Endothelial cell (in vitro differentiated cells): ENCODE results near the gene CPA3. TPM values are rescaled to one million over a fixed set of nuclear protein-coding genes. Genes with fewer than 3 reads are reported as not detected.

Experiments
- DNase-seq: peaks from one replicate; pipeline ENCODE4 v3.0.0; 2021; ENCODE audit warnings: low spot score
- H3K27ac Mint-ChIP-seq: one replicate; pipeline ENCODE4 v1.8.0; 2021; ENCODE audit warnings: mixed read lengths, inconsistent platforms; ENCODE audit not compliant: unreplicated experiment
- H3K27me3 Mint-ChIP-seq: one replicate; pipeline ENCODE4 v1.8.0; 2021; ENCODE audit warnings: mild to moderate bottlenecking, moderate library complexity, mixed read lengths, inconsistent platforms; ENCODE audit not compliant: unreplicated experiment
- H3K36me3 Mint-ChIP-seq: one replicate; pipeline ENCODE4 v1.8.0; 2021; ENCODE audit warnings: mild to moderate bottlenecking, low read depth, mixed read lengths, inconsistent platforms; ENCODE audit not compliant: unreplicated experiment
- H3K4me1 Mint-ChIP-seq: one replicate; pipeline ENCODE4 v1.8.0; 2021; ENCODE audit warnings: mild to moderate bottlenecking, mixed read lengths, inconsistent platforms; ENCODE audit not compliant: unreplicated experiment
- H3K4me3 Mint-ChIP-seq: one replicate; pipeline ENCODE4 v1.8.0; 2021; ENCODE audit warnings: mild to moderate bottlenecking, mixed read lengths, inconsistent platforms; ENCODE audit not compliant: unreplicated experiment
- H3K9me3 Mint-ChIP-seq: one replicate; pipeline ENCODE4 v1.8.0; 2021; ENCODE audit warnings: mixed read lengths, inconsistent platforms; ENCODE audit not compliant: unreplicated experiment
- total RNA-seq: library from RNA; stranded (reverse); fragmentation: NEBNext Ultra II Directional; extraction: Animal tissue kit (Norgen Biotek cat#: 25700); gene quantifications from one replicate; pipeline ENCODE4 v1.2.1, GENCODE V29; 2021; ENCODE audit not compliant: unreplicated experiment
- TF ChIP-seq, protein P1 (sequence below): fragments of 200-600 bp; sonication (generic); IDR thresholded peaks from one replicate; pipeline ENCODE4 v1.5.0; 2021; ENCODE audit warnings: antibody characterized with exemption; ENCODE audit not compliant: unreplicated experiment

CPA3 gene
- total RNA-seq, 1 donor from 2014 or later, result not detected

DNA sequence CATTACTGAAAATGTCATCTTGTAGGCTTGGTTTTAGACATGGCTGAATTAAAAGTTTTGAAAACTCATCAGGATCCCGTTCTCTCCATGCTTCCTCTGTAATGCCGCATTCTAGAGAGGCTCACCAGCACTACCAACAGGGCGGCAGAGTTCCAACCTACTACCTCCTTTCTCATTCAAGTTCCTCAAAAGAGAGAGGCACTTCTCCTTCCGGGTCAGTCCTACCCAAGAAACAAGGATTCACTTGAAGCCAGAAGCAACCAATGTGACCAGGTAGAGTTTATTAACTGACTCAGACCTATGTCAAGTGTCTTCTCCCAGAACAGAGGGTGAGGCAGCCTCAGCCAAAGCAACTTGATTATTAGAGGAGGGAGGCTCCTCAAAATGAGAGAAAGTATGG lies 66.5 kb downstream of the CPA3 start:
- Mint-ChIP-seq H3K27ac (no peak overlapping the region), H3K36me3 (no peaks in the 10 kb centered on the region), H3K9me3 (no peaks in the 10 kb centered on the region), H3K4me3 (no peak overlapping the region), H3K27me3 (no peaks in the 10 kb centered on the region), H3K4me1 (peaks cover 2% of the 10 kb centered on the region)
- no peak for DNase-seq
- TF ChIP-seq, protein P1, sequence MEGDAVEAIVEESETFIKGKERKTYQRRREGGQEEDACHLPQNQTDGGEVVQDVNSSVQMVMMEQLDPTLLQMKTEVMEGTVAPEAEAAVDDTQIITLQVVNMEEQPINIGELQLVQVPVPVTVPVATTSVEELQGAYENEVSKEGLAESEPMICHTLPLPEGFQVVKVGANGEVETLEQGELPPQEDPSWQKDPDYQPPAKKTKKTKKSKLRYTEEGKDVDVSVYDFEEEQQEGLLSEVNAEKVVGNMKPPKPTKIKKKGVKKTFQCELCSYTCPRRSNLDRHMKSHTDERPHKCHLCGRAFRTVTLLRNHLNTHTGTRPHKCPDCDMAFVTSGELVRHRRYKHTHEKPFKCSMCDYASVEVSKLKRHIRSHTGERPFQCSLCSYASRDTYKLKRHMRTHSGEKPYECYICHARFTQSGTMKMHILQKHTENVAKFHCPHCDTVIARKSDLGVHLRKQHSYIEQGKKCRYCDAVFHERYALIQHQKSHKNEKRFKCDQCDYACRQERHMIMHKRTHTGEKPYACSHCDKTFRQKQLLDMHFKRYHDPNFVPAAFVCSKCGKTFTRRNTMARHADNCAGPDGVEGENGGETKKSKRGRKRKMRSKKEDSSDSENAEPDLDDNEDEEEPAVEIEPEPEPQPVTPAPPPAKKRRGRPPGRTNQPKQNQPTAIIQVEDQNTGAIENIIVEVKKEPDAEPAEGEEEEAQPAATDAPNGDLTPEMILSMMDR, result no peak

DNA sequence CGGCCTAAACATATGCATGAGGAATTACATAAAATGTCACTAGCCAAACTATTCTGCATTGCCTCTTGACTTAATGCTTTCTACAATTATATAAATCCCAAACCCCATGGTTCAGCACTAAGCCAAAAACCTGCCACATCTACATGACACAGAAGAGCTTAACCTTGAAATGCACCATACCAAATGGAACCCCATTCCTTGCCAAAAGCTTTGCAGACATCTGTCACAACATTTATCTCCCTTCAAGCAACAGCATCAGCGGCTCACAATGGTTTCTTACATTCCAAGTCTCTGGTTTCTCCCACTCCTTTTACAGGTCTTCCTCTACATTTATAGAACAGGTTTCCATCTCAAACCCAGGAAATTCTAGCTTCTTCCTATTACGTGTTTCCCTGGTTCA lies 67.9 kb downstream of the CPA3 start:
- H3K27me3 Mint-ChIP-seq, result no peaks in the 10 kb centered on the region
- TF ChIP-seq, protein P1, result no peak
- no peak overlapping the region for H3K27ac Mint-ChIP-seq
- peaks cover 2% of the 10 kb centered on the region for H3K4me1 Mint-ChIP-seq
- no peaks in the 10 kb centered on the region for H3K36me3 Mint-ChIP-seq
- no peaks in the 10 kb centered on the region for H3K9me3 Mint-ChIP-seq
- DNase-seq, result no peak
- no peak overlapping the region for H3K4me3 Mint-ChIP-seq

DNA sequence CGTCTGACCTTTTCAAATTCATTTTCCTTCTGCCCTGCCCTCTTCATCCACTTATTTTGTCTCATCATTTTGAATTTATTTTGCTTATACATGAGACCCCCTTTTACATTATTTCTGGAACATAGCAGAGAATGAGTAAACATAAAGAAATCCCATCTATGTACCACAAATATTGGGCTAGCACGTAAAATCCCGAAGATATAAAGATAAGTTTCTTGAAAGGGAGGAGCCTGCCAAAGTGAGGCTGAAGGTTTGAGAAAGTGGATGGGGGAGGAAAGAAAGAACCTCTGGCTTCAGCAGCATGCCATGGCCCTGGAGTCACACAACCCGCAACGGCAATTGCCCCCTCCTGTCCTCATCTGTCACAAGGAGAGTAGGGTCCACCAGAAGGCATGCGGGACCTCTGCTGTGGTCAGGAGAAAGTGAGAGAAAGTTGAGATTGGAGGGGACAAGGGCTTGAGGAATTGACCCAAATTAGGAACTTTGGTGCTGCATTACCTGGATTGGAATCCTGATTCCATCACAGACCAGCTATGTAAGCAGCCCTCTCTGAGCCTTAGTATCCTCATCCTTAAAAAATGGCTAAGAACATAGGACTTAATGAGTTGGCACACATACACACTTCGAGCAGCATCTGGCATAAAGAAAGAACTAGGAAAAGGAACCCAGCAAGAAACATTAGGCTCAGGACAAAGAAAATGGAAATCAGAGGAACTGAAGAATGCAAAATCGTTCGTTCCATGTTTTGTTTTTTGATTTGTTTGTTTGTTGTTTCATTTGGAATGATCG lies 72.6 kb downstream of the CPA3 start:
- Mint-ChIP-seq H3K4me3 (no peak overlapping the region), H3K4me1 (peaks cover 2% of the 10 kb centered on the region), H3K27me3 (no peaks in the 10 kb centered on the region), H3K27ac (no peak overlapping the region), H3K36me3 (no peaks in the 10 kb centered on the region), H3K9me3 (no peaks in the 10 kb centered on the region)
- no peak for DNase-seq
- TF ChIP-seq, protein P1, result no peak

DNA sequence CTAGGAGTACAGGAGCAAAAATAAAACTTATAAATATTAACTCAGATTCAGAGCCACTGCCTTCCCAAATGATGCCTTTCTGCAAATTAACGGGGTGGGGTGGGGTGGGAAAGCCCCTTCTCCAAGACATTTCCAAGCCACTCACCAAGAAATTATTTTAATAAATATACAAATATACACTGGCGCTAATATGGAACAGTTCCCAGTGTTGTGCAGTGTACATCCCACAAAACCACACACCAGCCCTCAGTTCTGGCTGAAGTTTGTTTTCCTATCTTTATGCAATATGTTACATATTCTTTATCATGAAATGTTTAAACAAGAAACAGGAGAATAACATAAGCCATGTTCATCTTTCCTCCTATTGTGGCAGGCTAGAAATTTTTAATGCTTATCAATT lies 73.2 kb downstream of the CPA3 start:
- Mint-ChIP-seq H3K4me3 (no peak overlapping the region), H3K27me3 (no peaks in the 10 kb centered on the region), H3K36me3 (no peaks in the 10 kb centered on the region), H3K4me1 (no peaks in the 10 kb centered on the region), H3K27ac (no peak overlapping the region), H3K9me3 (no peaks in the 10 kb centered on the region)
- no peak for DNase-seq
- TF ChIP-seq, protein P1, result no peak

DNA sequence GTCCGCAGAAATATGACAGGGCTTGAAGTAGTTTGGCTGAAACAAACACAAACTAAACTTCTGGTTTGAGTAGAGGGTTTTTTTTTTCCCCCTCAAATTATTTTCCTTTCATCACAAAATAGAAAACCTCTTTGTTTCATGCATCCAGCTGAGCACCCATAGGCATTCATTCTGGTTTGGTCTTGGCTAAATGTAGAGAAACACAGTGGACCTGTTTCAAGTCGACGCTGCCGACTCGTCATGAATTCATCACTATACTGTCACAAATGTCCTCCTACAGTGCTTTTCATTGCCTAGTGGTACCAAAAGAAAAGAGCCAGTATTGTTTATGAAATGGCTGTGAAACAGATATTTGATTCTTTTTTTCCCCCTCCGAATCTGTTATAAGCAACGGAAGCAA lies 73.8 kb downstream of the CPA3 start:
- TF ChIP-seq, protein P1, result no peak
- Mint-ChIP-seq H3K36me3 (no peaks in the 10 kb centered on the region), H3K27ac (no peak overlapping the region), H3K9me3 (no peaks in the 10 kb centered on the region), H3K4me3 (no peak overlapping the region), H3K4me1 (no peaks in the 10 kb centered on the region), H3K27me3 (no peaks in the 10 kb centered on the region)
- no peak for DNase-seq
